A673 (cell line): ENCODE data around the gene USP17L29. TPM values are rescaled to one million over a fixed set of nuclear protein-coding genes. Genes with fewer than 3 reads are reported as not detected.
"Not testable (repeated sequence)": the region's sequence is repeated elsewhere in the genome, so short reads cannot be mapped to it uniquely, and the experiment has no call there.

Source experiments
- BruUV-seq: library from RNA; stranded (reverse); fragments of 400-500 nt; replicated peaks from 2 replicates; lab custom pipeline; 2021; lab: Mats Ljungman, UMichigan
- CTCF ChIA-PET: fragments of 300-600 bp; sonication (Branson Sonifier 250); formaldehyde crosslinking; loops from one replicate; lab custom pipeline; 2022; ENCODE audit warnings: antibody characterized with exemption; lab: Charles Lee
- POLR2A ChIA-PET: fragments of 300-600 bp; sonication (Branson Sonifier 250); formaldehyde crosslinking; loops from one replicate; lab custom pipeline; 2022; ENCODE audit warnings: antibody characterized with exemption; ENCODE audit not compliant: low non-redundant PET; lab: Charles Lee
- DNase-seq: peaks from one replicate; pipeline ENCODE4 v3.0.0-alpha.2; 2015; ENCODE audit warnings: low spot score
- H3K27ac ChIP-seq: fragments of 200-600 bp; sonication (generic); 2 replicates; pipeline ENCODE4 v1.5.1; 2016; ENCODE audit warnings: mixed run types, low read depth, mild to moderate bottlenecking, mixed read lengths, antibody characterized with exemption, low read length; ENCODE audit not compliant: poor library complexity, severe bottlenecking
- H3K27me3 ChIP-seq: fragments of 200-600 bp; sonication (generic); replicated peaks from 2 replicates; pipeline ENCODE4 v1.6.1; 2017; ENCODE audit warnings: mixed run types, low read depth, mild to moderate bottlenecking, mixed read lengths, antibody characterized with exemption, low read length; ENCODE audit not compliant: insufficient read depth, poor library complexity
- H3K36me3 ChIP-seq: fragments of 200-600 bp; sonication (generic); 2 replicates; pipeline ENCODE4 v1.6.1; 2016; ENCODE audit warnings: mixed run types, mild to moderate bottlenecking, mixed read lengths, antibody characterized with exemption, low read length; ENCODE audit not compliant: insufficient read depth, poor library complexity, severe bottlenecking
- H3K4me1 ChIP-seq: fragments of 200-600 bp; sonication (generic); 2 replicates; pipeline ENCODE4 v1.6.1; 2017; ENCODE audit warnings: mixed run types, mild to moderate bottlenecking, mixed read lengths, antibody characterized with exemption, low read length; ENCODE audit not compliant: insufficient read depth, poor library complexity, severe bottlenecking
- H3K4me3 ChIP-seq: fragments of 200-600 bp; sonication (generic); 2 replicates; pipeline ENCODE4 v1.5.1; 2016; ENCODE audit warnings: low read depth, mixed run types, mild to moderate bottlenecking, mixed read lengths, low read length; ENCODE audit not compliant: poor library complexity, severe bottlenecking
- H3K9me3 ChIP-seq: fragments of 200-600 bp; sonication (generic); 2 replicates; pipeline ENCODE4 v1.6.1; 2016; ENCODE audit warnings: mixed run types, low read depth, mild to moderate bottlenecking, mixed read lengths, antibody characterized with exemption, low read length; ENCODE audit not compliant: poor library complexity, severe bottlenecking
- CTCF ChIP-seq: fragments of 300-800, 200-600 bp; sonication (generic); conservative IDR thresholded peaks from 2 replicates; pipeline ENCODE4 v1.5.1; 2017; ENCODE audit warnings: low read depth, mild to moderate bottlenecking, antibody characterized with exemption, low read length, moderate library complexity, mixed read lengths
- intact Hi-C: fragments of 100-400 bp; cut with micrococcal nuclease; formaldehyde crosslinking; loops from one replicate; pipeline ENCODE4 v1.10.0; 2022; ENCODE audit not compliant: unreplicated experiment
- total RNA-seq: library from RNA; stranded (reverse); gene quantifications from 2 replicates; pipeline ENCODE4 v1.2.3, GENCODE V29; 2021

USP17L29 gene
- total RNA-seq, 1 experiment from 2014 or later = not detected

GRCh38 chr4:9348593-9348992, 4.8 kb upstream of the USP17L29 start, which contains the start of gene USP17L28:
Gene USP17L28, plus strand, starts transcription at chr4:9348893. Its CDS starts 0 bp downstream, at chr4:9348893.
- H3K27ac ChIP-seq, H3K27me3 ChIP-seq, intact Hi-C loops, POLR2A ChIA-PET, H3K4me1 ChIP-seq, H3K4me3 ChIP-seq, DNase-seq, BruUV-seq, CTCF ChIA-PET, H3K36me3 ChIP-seq, H3K9me3 ChIP-seq: not testable (repeated sequence)

- BruUV-seq, DNase-seq, intact Hi-C loops, H3K27ac ChIP-seq, H3K4me3 ChIP-seq, H3K27me3 ChIP-seq, H3K36me3 ChIP-seq, H3K9me3 ChIP-seq, CTCF ChIA-PET, H3K4me1 ChIP-seq, POLR2A ChIA-PET: not testable (repeated sequence)
These were observed 2.6 kb upstream of the USP17L29 start for GRCh38 chr4:9350866-9351265.

- CTCF ChIA-PET = not testable (repeated sequence)
These were observed 9.4 kb downstream of the USP17L29 start, which contains the start of gene USP17L30 for GRCh38 chr4:9362829-9363228. Gene USP17L30, plus strand, starts transcription at chr4:9363129. Its CDS starts 0 bp downstream, at chr4:9363129.

GRCh38 chr4:9379881-9380280, 26.4 kb downstream of the USP17L29 start:
- CTCF ChIA-PET, BruUV-seq, H3K27me3 ChIP-seq, H3K4me1 ChIP-seq, H3K27ac ChIP-seq, H3K4me3 ChIP-seq, POLR2A ChIA-PET, H3K9me3 ChIP-seq, DNase-seq, H3K36me3 ChIP-seq, intact Hi-C loops: not testable (repeated sequence)

More at GRCh38 chr4:9362829-9363228, 9.4 kb downstream of the USP17L29 start, which contains the start of gene USP17L30:
- DNase-seq, intact Hi-C loops, H3K4me3 ChIP-seq, BruUV-seq, H3K27me3 ChIP-seq, H3K27ac ChIP-seq, H3K36me3 ChIP-seq, H3K9me3 ChIP-seq, H3K4me1 ChIP-seq, POLR2A ChIA-PET: not testable (repeated sequence)

GRCh38 chr4:9381012-9381534, 27.6 kb downstream of the USP17L29 start:
- H3K4me3 ChIP-seq, H3K27me3 ChIP-seq, H3K27ac ChIP-seq, H3K9me3 ChIP-seq, BruUV-seq, CTCF ChIA-PET, POLR2A ChIA-PET, H3K4me1 ChIP-seq, H3K36me3 ChIP-seq, DNase-seq, intact Hi-C loops: not testable (repeated sequence)
- TF ChIP-seq CTCF = peak; percentile 41; the same call in 1 of the 2 replicates
